Measurements from ENCODE around the gene OR5F1.

Gene OR5F1

GRCh38 chr11:55994525-55994924 lies at the start of gene OR5F1:
OR5F1 (minus strand) TSS chr11:55994625; CDS start chr11:55994625, 0 bp downstream.
- Histone ChIP-seq H3K27me3 (ENCODE audit: insufficient read depth, low read length, poor library complexity, severe bottlenecking) (no peaks in the 10 kb centered on the region), H3K36me3 (ENCODE audit: insufficient read depth, low read length) (no peaks in the 10 kb centered on the region), H3K9me2 (replicated peaks; ENCODE audit: low read depth, low read length) (no peaks in the 10 kb centered on the region), H3F3A (ENCODE audit: low read depth) (no peaks in the 10 kb centered on the region), H3K4me3 (ENCODE audit: low read length, poor library complexity, severe bottlenecking) (no peak within 1 kb of the TSS), H3K79me2 (ENCODE audit: insufficient read depth, low read length) (no peaks in the 10 kb centered on the region), H2AFZ (ENCODE audit: low read length) (no peak within 1 kb of the TSS), H4K20me1 (ENCODE audit: insufficient read depth, low read length, poor library complexity, severe bottlenecking) (no peaks in the 10 kb centered on the region), H3K4me2 (ENCODE audit: low read depth, low read length, poor library complexity, severe bottlenecking) (no peak within 1 kb of the TSS), H3K9me3 (ENCODE audit: insufficient read depth, low read depth, low read length) (no peaks in the 10 kb centered on the region), H3K9ac (ENCODE audit: low read depth, low read length, poor library complexity, severe bottlenecking) (no peak within 1 kb of the TSS), H3K4me1 (ENCODE audit: insufficient read depth, low read length, poor library complexity, severe bottlenecking) (no peaks in the 10 kb centered on the region)
- no peak for TF ChIP-seq EZH2phosphoT487 (IDR thresholded peaks at IDR 0.05; ENCODE audit: borderline replicate concordance)
- TF ChIP-seq CTCF (conservative IDR thresholded peaks at IDR 0.05; ENCODE audit: low read length): no peak

DNA sequence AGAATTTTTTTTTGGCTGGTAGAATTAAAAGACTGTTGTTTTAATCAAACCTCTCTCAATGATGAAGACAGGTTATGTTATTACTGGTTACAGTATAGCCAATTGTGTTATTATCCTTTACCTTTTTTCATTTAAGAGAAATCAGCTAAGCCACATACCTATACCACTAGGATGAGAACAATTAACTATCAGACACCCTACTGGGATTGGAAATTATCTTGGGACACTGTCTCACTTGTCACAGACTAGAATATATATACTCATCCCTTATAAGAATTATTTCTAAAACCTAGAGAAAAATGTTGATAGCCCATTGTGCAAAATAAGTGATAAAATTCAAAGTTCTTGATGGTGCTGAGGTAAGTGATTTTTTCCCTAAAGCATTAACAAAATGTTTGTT lies 32.9 kb upstream of the OR5F1 start, which contains the start of gene OR5AS1:
Gene OR5AS1, plus strand, starts transcription at position 301 of the 400 bp plus-strand sequence. CDS start 2,765 bp downstream, outside the sequence.
- no peaks in the 10 kb centered on the region for H3K9me3 ChIP-seq (ENCODE audit: insufficient read depth, low read depth, low read length)
- no peaks in the 10 kb centered on the region for H3K27me3 ChIP-seq (ENCODE audit: insufficient read depth, low read length, poor library complexity, severe bottlenecking)
- no peaks in the 10 kb centered on the region for H3F3A ChIP-seq (ENCODE audit: low read depth)
- no peaks in the 10 kb centered on the region for H3K36me3 ChIP-seq (ENCODE audit: insufficient read depth, low read length)
- no peak for TF ChIP-seq EZH2phosphoT487 (IDR thresholded peaks at IDR 0.05; ENCODE audit: borderline replicate concordance)
- TF ChIP-seq CTCF (conservative IDR thresholded peaks at IDR 0.05; ENCODE audit: low read length): no peak
- H3K4me3 ChIP-seq (ENCODE audit: low read length, poor library complexity, severe bottlenecking): no peak within 1 kb of the TSS
- no peak within 1 kb of the TSS for H2AFZ ChIP-seq (ENCODE audit: low read length)
- no peaks in the 10 kb centered on the region for H3K9me2 ChIP-seq (replicated peaks; ENCODE audit: low read depth, low read length)
- H3K9ac ChIP-seq (ENCODE audit: low read depth, low read length, poor library complexity, severe bottlenecking): no peak within 1 kb of the TSS
- H3K79me2 ChIP-seq (ENCODE audit: insufficient read depth, low read length): no peaks in the 10 kb centered on the region
- H3K4me2 ChIP-seq (ENCODE audit: low read depth, low read length, poor library complexity, severe bottlenecking): no peak within 1 kb of the TSS
- no peaks in the 10 kb centered on the region for H3K4me1 ChIP-seq (ENCODE audit: insufficient read depth, low read length, poor library complexity, severe bottlenecking)
- H4K20me1 ChIP-seq (ENCODE audit: insufficient read depth, low read length, poor library complexity, severe bottlenecking): no peaks in the 10 kb centered on the region

GRCh38 chr11:56013805-56014204 lies 19.4 kb upstream of the OR5F1 start:
- no peaks in the 10 kb centered on the region for H3K36me3 ChIP-seq (ENCODE audit: insufficient read depth, low read length)
- H3K4me2 ChIP-seq (ENCODE audit: low read depth, low read length, poor library complexity, severe bottlenecking): no peak overlapping the region
- H2AFZ ChIP-seq (ENCODE audit: low read length): no peak overlapping the region
- no peaks in the 10 kb centered on the region for H3K79me2 ChIP-seq (ENCODE audit: insufficient read depth, low read length)
- no peak for TF ChIP-seq CTCF (conservative IDR thresholded peaks at IDR 0.05; ENCODE audit: low read length)
- no peak for TF ChIP-seq EZH2phosphoT487 (IDR thresholded peaks at IDR 0.05; ENCODE audit: borderline replicate concordance)
- H3K9me3 ChIP-seq (ENCODE audit: insufficient read depth, low read depth, low read length): 0 out of 2 replicates have a peak, but pooled peaks cover 3% of the 10 kb centered on the region
- no peaks in the 10 kb centered on the region for H3K9me2 ChIP-seq (replicated peaks; ENCODE audit: low read depth, low read length)
- no peaks in the 10 kb centered on the region for H4K20me1 ChIP-seq (ENCODE audit: insufficient read depth, low read length, poor library complexity, severe bottlenecking)
- no peaks in the 10 kb centered on the region for H3F3A ChIP-seq (ENCODE audit: low read depth)
- no peaks in the 10 kb centered on the region for H3K27me3 ChIP-seq (ENCODE audit: insufficient read depth, low read length, poor library complexity, severe bottlenecking)
- no peak overlapping the region for H3K9ac ChIP-seq (ENCODE audit: low read depth, low read length, poor library complexity, severe bottlenecking)
- H3K4me3 ChIP-seq (ENCODE audit: low read length, poor library complexity, severe bottlenecking): no peak overlapping the region
- no peaks in the 10 kb centered on the region for H3K4me1 ChIP-seq (ENCODE audit: insufficient read depth, low read length, poor library complexity, severe bottlenecking)

All from Loucy (cell line).